DND-41 (cell line): ENCODE data around the gene UBE2U.

Experiments
- EZH2 ChIP-seq: IDR thresholded peaks from 3 replicates; pipeline ENCODE4 v1.6.1; 2012; ENCODE audit warnings: borderline replicate concordance, low read depth, mild to moderate bottlenecking, moderate library complexity, low read length, inconsistent platforms; ENCODE audit not compliant: severe bottlenecking
- TF ChIP-seq, protein P1 (sequence below): IDR thresholded peaks from 2 replicates; pipeline ENCODE4 v1.5.1; 2012; ENCODE audit warnings: borderline replicate concordance, low read length, moderate library complexity, mild to moderate bottlenecking; ENCODE audit not compliant: poor library complexity, severe bottlenecking; ENCODE audit errors: extremely low read depth

DNA sequence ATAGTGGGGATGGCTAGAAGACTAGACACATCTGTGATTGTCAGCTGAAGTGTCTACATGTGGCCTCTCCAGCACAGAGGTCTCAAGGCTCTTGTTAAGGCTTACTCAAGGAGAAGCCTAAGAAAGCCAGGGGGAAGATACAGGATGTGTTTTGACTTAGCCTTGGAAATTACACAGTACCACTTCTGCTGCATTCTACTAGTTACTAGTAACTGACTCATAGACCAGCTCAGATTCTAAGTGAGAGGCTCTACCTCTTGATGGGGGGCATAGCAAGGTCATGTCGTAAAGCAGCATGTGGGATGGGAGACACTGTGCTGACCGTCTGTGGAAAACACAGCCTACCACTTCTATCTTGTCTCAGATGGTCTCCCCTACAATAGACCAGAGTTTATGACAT is 99.5 kb downstream of the UBE2U start:
- TF ChIP-seq, protein P1, sequence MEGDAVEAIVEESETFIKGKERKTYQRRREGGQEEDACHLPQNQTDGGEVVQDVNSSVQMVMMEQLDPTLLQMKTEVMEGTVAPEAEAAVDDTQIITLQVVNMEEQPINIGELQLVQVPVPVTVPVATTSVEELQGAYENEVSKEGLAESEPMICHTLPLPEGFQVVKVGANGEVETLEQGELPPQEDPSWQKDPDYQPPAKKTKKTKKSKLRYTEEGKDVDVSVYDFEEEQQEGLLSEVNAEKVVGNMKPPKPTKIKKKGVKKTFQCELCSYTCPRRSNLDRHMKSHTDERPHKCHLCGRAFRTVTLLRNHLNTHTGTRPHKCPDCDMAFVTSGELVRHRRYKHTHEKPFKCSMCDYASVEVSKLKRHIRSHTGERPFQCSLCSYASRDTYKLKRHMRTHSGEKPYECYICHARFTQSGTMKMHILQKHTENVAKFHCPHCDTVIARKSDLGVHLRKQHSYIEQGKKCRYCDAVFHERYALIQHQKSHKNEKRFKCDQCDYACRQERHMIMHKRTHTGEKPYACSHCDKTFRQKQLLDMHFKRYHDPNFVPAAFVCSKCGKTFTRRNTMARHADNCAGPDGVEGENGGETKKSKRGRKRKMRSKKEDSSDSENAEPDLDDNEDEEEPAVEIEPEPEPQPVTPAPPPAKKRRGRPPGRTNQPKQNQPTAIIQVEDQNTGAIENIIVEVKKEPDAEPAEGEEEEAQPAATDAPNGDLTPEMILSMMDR: no peak
- no peak for TF ChIP-seq EZH2
